ENCODE measurements around the gene TSEN34.

- TF ChIP-seq EZH2phosphoT487 (IDR thresholded peaks at IDR 0.05; ENCODE audit: borderline replicate concordance) (no peak), CTCF (conservative IDR thresholded peaks at IDR 0.05; ENCODE audit: low read length) (no peak)
These were observed 4.2 kb upstream of the TSEN34 start for GRCh38 chr19:54186934-54187381.
